ENCODE measurements around the gene GFRA3. TPM values are rescaled to one million over a fixed set of nuclear protein-coding genes. Genes with fewer than 3 reads are reported as not detected.
"Not testable (repeated sequence)": the region's sequence is repeated elsewhere in the genome, so short reads cannot be mapped to it uniquely, and the experiment has no call there.

Gene GFRA3
- total RNA-seq, 2 experiments from 2014 or later = 0.16 to 0.18 TPM

DNA sequence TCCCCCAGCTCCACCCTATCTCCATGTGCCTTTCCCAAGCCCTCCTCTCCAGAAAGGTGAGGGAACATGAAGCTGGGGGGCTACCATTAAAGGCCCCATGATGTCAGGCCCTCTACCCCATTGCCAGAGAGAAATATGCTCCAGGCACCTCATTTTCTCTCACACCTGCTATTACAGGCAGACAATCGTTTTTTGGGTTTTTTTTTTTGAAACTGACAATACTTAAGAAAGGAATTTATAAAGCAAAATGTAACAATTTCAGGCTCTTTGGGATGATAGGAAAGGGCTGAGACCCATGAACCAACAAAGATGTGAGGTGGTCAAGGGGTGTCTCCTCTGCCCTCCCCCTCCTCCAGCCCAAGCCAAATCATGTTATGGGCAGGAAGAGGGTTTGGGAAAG, 1.5 kb upstream of the GFRA3 start:
- ATAC-seq (no peak), DNase-seq (no peak)
- ChIA-PET POLR2A (no interaction called here), CTCF (interaction anchor here (1.3 kb wide), 1 partner anchor 76 kb away, joined by 3 read pairs; the partner anchor contains the start of gene KDM3B)
- Mint-ChIP-seq H3K36me3 (ENCODE audit: low read depth) (no peaks in the 10 kb centered on the region), H3K4me1 (ENCODE audit: low read depth) (peaks cover 5% of the 10 kb centered on the region), H3K4me3 (no peak overlapping the region), H3K27ac (no peak overlapping the region), H3K9me3 (ENCODE audit: insufficient read depth) (no peaks in the 10 kb centered on the region), H3K27me3 (ENCODE audit: low read depth) (peaks cover 28% of the 10 kb centered on the region)

DNA sequence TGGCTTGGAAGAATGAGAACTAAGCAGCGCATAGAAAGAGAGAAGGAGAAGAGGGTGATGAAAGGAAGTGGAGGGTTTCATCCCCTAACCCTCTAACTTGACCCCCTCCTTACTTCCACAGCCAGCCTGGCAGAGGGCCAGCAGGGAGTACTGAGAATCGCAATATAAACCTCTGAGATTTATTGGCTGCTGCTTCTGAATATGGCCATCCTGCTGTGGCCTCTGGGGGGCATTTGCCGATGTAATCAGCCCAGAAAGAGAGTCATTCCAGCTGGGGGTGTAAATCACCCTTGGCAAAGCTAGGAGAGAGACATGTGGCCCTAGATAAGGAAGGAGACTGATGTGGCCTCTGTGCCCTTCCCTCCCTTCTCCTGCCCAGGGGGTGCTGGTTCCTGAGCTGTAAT, 960 bp upstream of the GFRA3 start:
- H3K4me3 Mint-ChIP-seq = no peak overlapping the region
- no peaks in the 10 kb centered on the region for H3K36me3 Mint-ChIP-seq (ENCODE audit: low read depth)
- ATAC-seq (no peak), DNase-seq (no peak)
- H3K4me1 Mint-ChIP-seq (ENCODE audit: low read depth) = peaks cover 5% of the 10 kb centered on the region
- POLR2A ChIA-PET = no interaction called here
- CTCF ChIA-PET = interaction anchor here (1.0 to 1.3 kb wide), 4 partner anchors 11 to 96 kb away, joined by 3 read pairs; partner anchors contain the start of genes CDC23 and KDM3B
- H3K27ac Mint-ChIP-seq = no peak overlapping the region
- no peaks in the 10 kb centered on the region for H3K9me3 Mint-ChIP-seq (ENCODE audit: insufficient read depth)
- peaks cover 28% of the 10 kb centered on the region for H3K27me3 Mint-ChIP-seq (ENCODE audit: low read depth)

- DNase-seq = no peak
- ChIA-PET POLR2A (no interaction called here), CTCF (no interaction called here)
- ATAC-seq = no peak
- no peaks in the 10 kb centered on the region for H3K9me3 Mint-ChIP-seq (ENCODE audit: insufficient read depth)
- H3K36me3 Mint-ChIP-seq (ENCODE audit: low read depth) = no peaks in the 10 kb centered on the region
- no peak overlapping the region for H3K27ac Mint-ChIP-seq
- H3K4me1 Mint-ChIP-seq (ENCODE audit: low read depth) = peaks cover 5% of the 10 kb centered on the region
- H3K4me3 Mint-ChIP-seq = peak overlapping the region; percentile 42
- peaks cover 30% of the 10 kb centered on the region for H3K27me3 Mint-ChIP-seq (ENCODE audit: low read depth)
Observed at GRCh38 chr5:138273834-138274188, 610 bp downstream of the GFRA3 start.

GRCh38 chr5:138272681-138273080, 1.7 kb downstream of the GFRA3 start:
- POLR2A ChIA-PET = no interaction called here
- ATAC-seq = no peak
- no peaks in the 10 kb centered on the region for H3K9me3 Mint-ChIP-seq (ENCODE audit: insufficient read depth)
- H3K4me3 Mint-ChIP-seq = no peak overlapping the region
- H3K27ac Mint-ChIP-seq = no peak overlapping the region
- CTCF ChIA-PET = interaction anchor here (0.7 kb wide), 1 partner anchor 195 kb away, joined by 3 read pairs; no protein-coding TSS in a partner anchor
- peaks cover 5% of the 10 kb centered on the region for H3K4me1 Mint-ChIP-seq (ENCODE audit: low read depth)
- H3K27me3 Mint-ChIP-seq (ENCODE audit: low read depth) = peaks cover 30% of the 10 kb centered on the region
- no peaks in the 10 kb centered on the region for H3K36me3 Mint-ChIP-seq (ENCODE audit: low read depth)
- no peak for DNase-seq

DNA sequence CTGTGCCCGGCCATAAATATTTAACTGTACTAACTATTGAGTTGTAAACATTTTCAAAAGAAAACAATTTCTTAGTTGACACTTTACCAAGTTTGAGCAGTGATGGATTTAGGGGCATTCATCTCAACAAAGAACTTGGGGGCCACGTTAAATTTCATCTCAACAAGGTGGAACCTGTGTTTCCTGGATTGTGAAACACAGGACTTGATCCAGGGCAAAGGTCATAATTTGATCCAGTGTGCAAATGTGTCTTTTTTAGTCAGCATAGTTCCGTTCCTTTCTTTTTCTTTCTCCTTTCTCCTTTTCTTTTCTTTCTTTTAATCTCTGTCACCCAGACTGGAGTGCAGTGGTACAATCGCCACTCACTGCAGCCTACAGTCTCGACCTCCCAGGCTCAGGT, 3.1 kb downstream of the GFRA3 start:
- POLR2A ChIA-PET = no interaction called here
- no peaks in the 10 kb centered on the region for H3K36me3 Mint-ChIP-seq (ENCODE audit: low read depth)
- H3K9me3 Mint-ChIP-seq (ENCODE audit: insufficient read depth) = no peaks in the 10 kb centered on the region
- CTCF ChIA-PET = no interaction called here
- ATAC-seq (no peak), DNase-seq (no peak)
- H3K27ac Mint-ChIP-seq = no peak overlapping the region
- no peak overlapping the region for H3K4me3 Mint-ChIP-seq
- H3K4me1 Mint-ChIP-seq (ENCODE audit: low read depth) = peaks cover 5% of the 10 kb centered on the region
- peaks cover 28% of the 10 kb centered on the region for H3K27me3 Mint-ChIP-seq (ENCODE audit: low read depth)

- ATAC-seq = no peak
- Mint-ChIP-seq H3K9me3 (ENCODE audit: insufficient read depth) (no peaks in the 10 kb centered on the region), H3K27me3 (ENCODE audit: low read depth) (peaks cover 7% of the 10 kb centered on the region), H3K27ac (no peak overlapping the region), H3K4me3 (no peak overlapping the region), H3K4me1 (ENCODE audit: low read depth) (no peaks in the 10 kb centered on the region), H3K36me3 (ENCODE audit: low read depth) (no peaks in the 10 kb centered on the region)
- CTCF ChIA-PET = interaction anchor here (1.0 kb wide), 1 partner anchor 11 kb away, joined by 3 read pairs; the partner anchor contains the start of gene GFRA3
- POLR2A ChIA-PET = no interaction called here
- DNase-seq = no peak
Observed at GRCh38 chr5:138264183-138264582, 10.2 kb downstream of the GFRA3 start.

GRCh38 chr5:138263581-138263980, 10.8 kb downstream of the GFRA3 start:
- H3K36me3 Mint-ChIP-seq (ENCODE audit: low read depth) = no peaks in the 10 kb centered on the region
- no peak overlapping the region for H3K4me3 Mint-ChIP-seq
- H3K27me3 Mint-ChIP-seq (ENCODE audit: low read depth) = peaks cover 5% of the 10 kb centered on the region
- ChIA-PET CTCF (interaction anchor here (1.0 kb wide), 1 partner anchor 11 kb away, joined by 3 read pairs; the partner anchor contains the start of gene GFRA3), POLR2A (no interaction called here)
- H3K27ac Mint-ChIP-seq = no peak overlapping the region
- ATAC-seq (no peak), DNase-seq (no peak)
- H3K4me1 Mint-ChIP-seq (ENCODE audit: low read depth) = no peaks in the 10 kb centered on the region
- no peaks in the 10 kb centered on the region for H3K9me3 Mint-ChIP-seq (ENCODE audit: insufficient read depth)

- no peaks in the 10 kb centered on the region for H3K9me3 Mint-ChIP-seq (ENCODE audit: insufficient read depth)
- no peak overlapping the region for H3K4me3 Mint-ChIP-seq
- peaks cover 6% of the 10 kb centered on the region for H3K27me3 Mint-ChIP-seq (ENCODE audit: low read depth)
- H3K36me3 Mint-ChIP-seq (ENCODE audit: low read depth) = no peaks in the 10 kb centered on the region
- DNase-seq (no peak), ATAC-seq (no peak)
- no peaks in the 10 kb centered on the region for H3K4me1 Mint-ChIP-seq (ENCODE audit: low read depth)
- no peak overlapping the region for H3K27ac Mint-ChIP-seq
- POLR2A ChIA-PET = no interaction called here
- CTCF ChIA-PET = interaction anchor here (1.5 to 1.6 kb wide), 2 partner anchors 36 to 94 kb away, joined by 3 to 5 read pairs; partner anchors contain the start of gene KDM3B
Observed at GRCh38 chr5:138258704-138259292, 15.6 kb downstream of the GFRA3 start.

DNA sequence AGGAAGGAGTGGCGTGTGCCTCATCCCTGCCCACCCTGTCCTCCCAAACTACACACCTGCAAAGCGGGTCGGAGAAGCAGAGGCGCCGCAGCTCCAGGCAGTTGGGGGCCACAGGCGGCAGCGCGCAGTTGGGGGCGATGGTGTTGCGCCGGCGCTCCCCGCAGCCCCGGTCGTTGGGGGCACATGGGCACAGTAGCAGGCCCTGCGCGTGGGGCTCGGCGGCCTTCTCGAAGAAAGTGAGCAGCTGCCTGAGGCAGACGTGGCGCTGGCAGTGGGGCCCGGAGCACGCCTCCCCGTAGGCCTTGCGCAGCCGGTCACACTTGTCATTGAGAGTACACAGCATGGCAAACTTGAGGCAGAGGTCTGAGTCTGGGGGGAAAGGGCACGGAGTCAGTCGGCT, 16.8 kb downstream of the GFRA3 start:
- Mint-ChIP-seq H3K27me3 (ENCODE audit: low read depth) (peaks cover 6% of the 10 kb centered on the region), H3K9me3 (ENCODE audit: insufficient read depth) (no peaks in the 10 kb centered on the region), H3K4me1 (ENCODE audit: low read depth) (no peaks in the 10 kb centered on the region), H3K4me3 (no peak overlapping the region), H3K27ac (no peak overlapping the region), H3K36me3 (ENCODE audit: low read depth) (no peaks in the 10 kb centered on the region)
- CTCF ChIA-PET = no interaction called here
- no peak for ATAC-seq
- no peak for DNase-seq
- POLR2A ChIA-PET = interaction anchor here (0.6 kb wide), 1 partner anchor 39 kb away, joined by 4 read pairs; no protein-coding TSS in a partner anchor

- POLR2A ChIA-PET = no interaction called here
- peaks cover 9% of the 10 kb centered on the region for H3K27me3 Mint-ChIP-seq (ENCODE audit: low read depth)
- H3K9me3 Mint-ChIP-seq (ENCODE audit: insufficient read depth) = no peaks in the 10 kb centered on the region
Observed at GRCh38 chr5:138252944-138253343, 21.5 kb downstream of the GFRA3 start.

GRCh38 chr5:138247800-138248199, 26.6 kb downstream of the GFRA3 start:
- H3K36me3 Mint-ChIP-seq (ENCODE audit: low read depth); H3K27ac Mint-ChIP-seq; POLR2A ChIA-PET; H3K9me3 Mint-ChIP-seq (ENCODE audit: insufficient read depth); DNase-seq; H3K4me3 Mint-ChIP-seq; CTCF ChIA-PET; ATAC-seq; H3K4me1 Mint-ChIP-seq (ENCODE audit: low read depth): not testable (repeated sequence)
- H3K27me3 Mint-ChIP-seq (ENCODE audit: low read depth) = peaks cover 23% of the 10 kb centered on the region

More at GRCh38 chr5:138252944-138253343, 21.5 kb downstream of the GFRA3 start:
- Mint-ChIP-seq H3K4me3 (no peak overlapping the region), H3K36me3 (ENCODE audit: low read depth) (no peaks in the 10 kb centered on the region), H3K4me1 (ENCODE audit: low read depth) (no peaks in the 10 kb centered on the region), H3K27ac (no peak overlapping the region)
- CTCF ChIA-PET = no interaction called here
- ATAC-seq = no peak
- DNase-seq = no peak

GRCh38 chr5:138246822-138247221, 27.6 kb downstream of the GFRA3 start:
- no peaks in the 10 kb centered on the region for H3K4me1 Mint-ChIP-seq (ENCODE audit: low read depth)
- no peak for ATAC-seq
- no peak overlapping the region for H3K4me3 Mint-ChIP-seq
- DNase-seq = no peak
- ChIA-PET CTCF (interaction anchor here (0.7 kb wide), 1 partner anchor 103 kb away, joined by 3 read pairs; no protein-coding TSS in a partner anchor), POLR2A (no interaction called here)
- H3K27me3 Mint-ChIP-seq (ENCODE audit: low read depth) = peaks cover 32% of the 10 kb centered on the region
- no peaks in the 10 kb centered on the region for H3K9me3 Mint-ChIP-seq (ENCODE audit: insufficient read depth)
- no peaks in the 10 kb centered on the region for H3K36me3 Mint-ChIP-seq (ENCODE audit: low read depth)
- H3K27ac Mint-ChIP-seq = no peak overlapping the region

- H3K4me3 Mint-ChIP-seq = no peak overlapping the region
- H3K4me1 Mint-ChIP-seq (ENCODE audit: low read depth) = peaks cover 3% of the 10 kb centered on the region
- ChIA-PET CTCF (interaction anchor here (0.7 kb wide), 1 partner anchor 103 kb away, joined by 3 read pairs; no protein-coding TSS in a partner anchor), POLR2A (no interaction called here)
- no peak overlapping the region for H3K27ac Mint-ChIP-seq
- H3K9me3 Mint-ChIP-seq (ENCODE audit: insufficient read depth) = no peaks in the 10 kb centered on the region
- peaks cover 35% of the 10 kb centered on the region for H3K27me3 Mint-ChIP-seq (ENCODE audit: low read depth)
- DNase-seq = no peak
- ATAC-seq = no peak
- no peaks in the 10 kb centered on the region for H3K36me3 Mint-ChIP-seq (ENCODE audit: low read depth)
Observed at GRCh38 chr5:138246334-138246733, 28.1 kb downstream of the GFRA3 start.

All from activated CD8-positive, alpha-beta T cell treated with anti-CD3 and anti-CD28 coated beads, Interleukin-2, amount 10 ng/mL, durations not matched to agents 7 days and 5 days (primary cell).